Nucleus accumbens (tissue), 56 donors: ENCODE results near the gene STAT3.

Source experiments
- DNase-seq, 56 donors: peaks; one replicate each; lab custom pipeline; 2025; lab: John Stamatoyannopoulos, UW

Gene STAT3

DNA sequence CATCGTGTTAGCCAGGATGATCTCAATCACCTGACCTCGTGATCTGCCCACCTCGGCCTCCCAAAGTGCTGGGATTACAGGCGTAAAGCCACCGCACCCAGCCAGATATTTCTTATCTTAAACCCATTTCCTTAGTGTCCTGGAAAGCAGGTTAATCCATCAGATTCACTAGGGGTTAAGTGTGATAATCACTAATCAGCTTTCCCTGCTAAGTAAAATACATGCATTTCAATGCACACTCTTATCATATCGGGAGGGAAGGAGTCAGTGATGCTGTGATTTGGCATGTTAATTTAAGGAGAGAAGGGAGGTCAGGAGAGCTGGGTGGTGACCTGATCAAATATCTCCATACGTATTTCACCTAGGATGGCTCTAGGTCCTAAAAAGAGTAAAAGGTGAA is 29.1 kb downstream of the STAT3 start:
- DNase-seq: no peak

DNA sequence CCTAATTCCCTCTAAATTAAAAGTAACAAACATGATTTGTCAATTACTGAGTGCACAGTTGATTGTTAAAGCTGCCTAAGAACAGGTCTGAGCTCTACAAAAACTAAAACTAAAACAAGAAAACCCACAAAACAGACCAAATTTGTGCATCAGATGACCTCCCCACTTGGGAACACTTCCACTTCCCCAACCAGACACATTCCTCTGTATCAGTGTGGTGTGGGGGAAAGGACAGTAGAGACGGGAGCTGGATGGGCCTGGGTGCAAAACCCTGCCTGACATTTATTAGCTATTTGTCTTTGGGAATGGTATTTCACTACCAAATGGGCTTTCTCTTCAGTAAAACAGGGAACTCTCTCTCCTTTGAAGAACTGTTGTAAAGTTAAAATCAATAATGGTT is 29.8 kb downstream of the STAT3 start:
- peak in 1 of 56 donors; percentile 2 for DNase-seq

DNA sequence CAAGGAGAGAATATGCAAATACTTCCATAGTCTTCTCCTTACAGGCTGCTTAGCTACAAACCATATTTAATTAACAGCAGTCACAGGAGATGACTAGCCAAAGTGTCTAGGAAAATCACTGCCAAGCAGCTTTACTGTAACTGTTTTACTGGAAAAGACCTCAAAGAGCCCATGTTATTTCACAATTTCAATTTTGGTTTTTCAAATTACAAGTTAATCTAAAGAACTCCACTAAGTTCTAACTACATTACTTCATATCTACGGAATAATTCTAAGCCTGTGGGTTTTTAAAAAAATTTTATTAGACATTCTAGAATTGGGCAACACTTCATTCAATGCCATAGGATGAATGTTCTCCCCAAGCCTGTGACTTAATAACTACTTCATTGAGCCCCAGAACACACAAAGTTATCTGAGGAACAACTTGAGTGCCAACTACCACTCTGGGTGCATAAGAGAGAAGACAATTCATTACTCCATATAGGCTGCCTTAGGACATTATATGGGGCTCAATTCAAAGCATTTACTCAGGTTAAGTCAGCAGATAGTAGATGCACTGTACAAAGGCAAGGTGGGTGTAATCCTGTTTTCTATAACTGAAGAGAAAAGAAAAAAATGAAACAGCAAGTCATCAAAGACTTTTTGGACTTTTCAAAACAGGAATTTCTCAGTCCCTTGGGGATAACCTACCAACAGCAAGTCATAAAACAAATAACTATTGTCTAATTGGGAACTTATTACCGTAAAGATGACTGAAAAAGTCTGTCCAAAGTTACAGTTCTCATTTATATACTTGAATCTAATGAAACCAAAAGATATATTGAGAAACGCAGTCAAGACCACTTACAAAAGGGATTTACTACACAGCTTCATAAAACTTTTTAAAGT is 33.0 kb downstream of the STAT3 start:
- no peak for DNase-seq

DNA sequence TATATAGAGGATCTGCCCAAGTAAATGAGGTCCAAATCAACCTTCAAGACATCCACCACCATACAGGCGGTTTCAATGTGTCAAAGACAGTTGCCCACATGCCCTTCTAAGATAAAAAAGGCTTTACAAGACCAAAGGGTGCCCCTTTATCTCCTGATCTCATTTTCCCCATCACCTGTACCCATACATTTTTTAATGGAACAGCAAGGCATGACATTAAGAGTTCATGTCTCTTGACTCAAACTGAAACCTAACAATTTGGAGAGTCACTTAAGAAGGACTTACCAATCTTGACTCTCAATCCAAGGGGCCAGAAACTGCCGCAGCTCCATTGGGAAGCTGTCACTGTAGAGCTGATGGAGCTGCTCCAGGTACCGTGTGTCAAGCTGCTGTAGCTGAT is 40.1 kb downstream of the STAT3 start:
- DNase-seq: no peak

DNA sequence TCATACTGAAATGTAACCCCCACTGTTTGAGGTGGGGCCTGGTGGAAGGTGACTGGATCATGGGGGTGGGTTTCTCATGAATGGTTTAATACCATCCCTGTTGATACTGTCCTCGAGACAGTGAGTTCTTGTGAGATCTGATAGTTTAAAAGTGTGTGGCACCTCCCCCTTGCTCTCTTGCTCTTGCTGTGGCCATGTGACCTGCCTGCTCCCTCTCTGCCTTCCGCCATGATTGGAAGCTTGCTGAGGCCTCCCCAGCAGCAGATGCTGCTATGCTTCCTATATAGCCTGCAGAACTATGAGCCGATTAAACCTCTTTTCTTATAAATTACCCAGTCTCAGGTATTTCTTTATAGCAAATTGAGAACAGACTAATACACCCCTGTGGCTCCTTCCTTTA is 40.6 kb downstream of the STAT3 start:
- no peak for DNase-seq

DNA sequence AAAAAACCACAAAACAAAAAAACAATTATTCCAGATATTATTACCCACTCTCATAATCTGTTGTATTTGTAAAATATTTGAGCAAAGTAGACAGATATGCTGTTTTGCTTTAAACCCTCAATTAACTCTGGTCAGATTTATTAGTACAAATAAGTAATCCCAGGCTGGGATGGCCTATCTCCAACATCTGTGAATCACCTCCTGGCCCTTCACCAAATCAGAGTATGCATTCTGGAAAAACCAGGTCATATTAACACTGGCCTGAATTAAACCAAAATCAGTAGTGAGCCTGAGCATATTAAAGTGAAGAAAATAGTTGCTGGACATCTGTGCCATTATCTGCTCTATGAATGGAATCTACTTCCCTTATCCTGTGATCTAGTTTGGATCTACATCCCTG is 41.0 kb downstream of the STAT3 start:
- DNase-seq: peak in 1 of 56 donors; percentile 31

DNA sequence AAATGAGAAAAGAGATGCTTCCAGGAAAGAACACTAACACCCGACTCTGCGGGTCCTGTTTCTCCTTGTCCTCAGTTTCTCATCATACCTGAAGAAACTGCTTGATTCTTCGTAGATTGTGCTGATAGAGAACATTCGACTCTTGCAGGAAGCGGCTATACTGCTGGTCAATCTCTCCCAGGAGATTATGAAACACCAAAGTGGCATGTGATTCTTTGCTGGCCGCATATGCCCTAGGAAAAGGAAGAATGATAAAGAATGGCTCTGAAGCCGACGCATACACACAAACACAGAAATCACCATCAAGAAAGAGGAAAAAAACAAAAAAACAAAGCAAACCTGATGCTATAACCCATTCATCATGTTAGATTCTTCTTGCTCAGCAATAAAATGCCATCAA is 41.8 kb downstream of the STAT3 start:
- peak in 1 of 56 donors; percentile 5 for DNase-seq

DNA sequence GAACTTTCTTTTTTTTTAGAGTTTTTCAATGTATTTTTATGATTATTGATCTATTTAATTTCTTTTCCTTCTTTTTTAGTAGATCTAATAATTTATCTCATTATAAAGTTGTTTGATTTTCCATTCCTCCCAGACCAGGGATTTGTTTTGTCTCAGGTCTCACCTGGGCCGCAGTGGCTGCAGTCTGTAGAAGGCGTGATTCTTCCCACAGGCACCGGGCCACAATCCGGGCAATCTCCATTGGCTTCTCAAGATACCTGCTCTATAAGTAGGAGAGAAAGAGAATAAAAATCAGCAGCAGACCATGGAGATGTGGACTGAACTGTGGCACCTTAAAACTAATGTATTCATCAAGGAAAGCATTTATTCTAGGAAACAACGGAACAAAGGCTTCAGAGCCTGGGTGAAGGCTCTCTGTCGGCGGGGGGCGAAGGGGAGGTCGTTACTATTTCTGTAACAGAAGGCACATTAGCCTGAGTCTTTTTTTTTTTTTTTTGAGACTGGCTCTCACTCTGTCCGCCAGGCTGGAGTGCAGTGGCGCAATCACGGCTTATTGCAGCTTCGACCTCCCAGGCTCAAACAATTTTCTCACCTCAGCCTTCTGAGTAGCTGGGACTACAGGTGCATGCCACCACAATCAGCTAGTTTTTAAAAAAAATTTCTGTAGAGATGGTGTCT is 42.7 kb downstream of the STAT3 start:
- DNase-seq: peak in 1 of 56 donors; percentile 9

DNA sequence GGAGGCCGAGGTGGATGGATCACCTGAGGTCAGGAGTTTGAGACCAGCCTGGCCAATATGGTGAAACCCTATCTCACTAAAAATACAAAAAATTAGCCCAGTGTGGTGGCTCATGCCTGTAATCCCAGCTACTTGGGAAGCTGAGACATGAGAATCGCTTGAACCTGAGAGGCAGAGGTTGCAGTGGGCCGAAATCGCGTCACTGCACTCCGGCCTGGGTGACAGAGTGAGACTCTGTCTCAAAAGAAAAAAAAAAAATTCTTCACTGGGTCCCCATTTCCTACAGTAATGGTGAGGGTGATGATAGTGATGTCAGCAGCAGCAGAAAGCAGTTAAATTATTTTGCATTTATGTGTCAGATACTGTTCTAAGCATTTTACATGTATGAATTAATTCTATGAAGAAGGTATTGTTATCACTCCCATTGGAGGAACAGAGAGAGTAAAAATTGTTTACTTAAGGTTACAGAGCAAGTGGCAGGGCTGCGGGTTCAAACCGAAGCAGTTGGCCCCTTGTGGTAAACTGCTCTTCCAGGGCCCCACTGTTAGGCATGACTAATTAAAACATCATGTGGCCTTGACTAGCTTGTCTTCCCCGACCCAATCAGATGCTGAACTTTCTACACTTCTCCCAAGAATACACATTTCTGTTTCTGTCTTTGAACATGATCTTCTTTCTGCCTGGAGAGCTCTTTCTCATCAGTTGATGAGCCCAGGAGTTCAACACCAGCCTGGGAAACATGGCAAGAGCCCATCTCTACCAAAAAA is 45.8 kb downstream of the STAT3 start:
- no peak for DNase-seq

DNA sequence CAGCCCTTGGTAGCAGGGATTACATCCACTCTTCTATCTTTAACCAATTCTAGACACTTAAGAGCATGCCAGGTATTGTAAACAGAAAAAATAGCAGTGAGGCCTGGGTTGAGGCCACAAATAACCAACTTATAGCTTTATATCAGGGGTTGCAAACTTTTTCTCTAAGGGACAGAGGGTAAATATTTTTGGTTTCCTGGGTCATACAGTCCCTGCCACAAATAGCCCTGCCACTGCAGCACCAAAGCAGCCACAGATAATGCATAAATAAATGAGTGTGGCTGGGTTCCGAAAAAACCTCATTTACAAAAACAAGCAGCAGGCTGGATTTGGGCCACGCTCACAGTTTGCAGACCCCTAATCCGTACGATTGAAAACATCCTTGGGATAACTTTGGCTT is 46.7 kb downstream of the STAT3 start:
- DNase-seq: no peak

DNA sequence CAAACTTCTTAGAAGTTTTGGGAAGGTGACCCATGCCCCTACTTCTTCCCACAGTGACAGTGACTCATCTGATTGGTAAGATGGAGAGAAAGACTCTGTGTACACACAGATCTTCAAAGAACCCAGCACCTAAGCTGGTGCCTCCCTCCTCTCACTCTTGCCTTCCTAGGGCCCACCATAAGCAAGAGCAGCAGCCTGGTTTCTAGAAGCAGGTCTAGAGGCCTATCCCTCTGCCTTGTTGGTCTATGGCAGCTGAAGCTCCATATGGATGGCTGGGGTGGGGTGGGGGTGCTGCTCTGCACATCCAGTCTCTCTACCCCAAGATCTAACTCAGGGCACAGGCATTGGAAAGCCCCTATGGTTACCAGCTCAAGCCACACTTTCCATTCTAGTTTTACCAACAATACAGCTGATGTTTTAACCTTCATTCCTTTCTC is 47.5 kb downstream of the STAT3 start:
- no peak for DNase-seq

DNA sequence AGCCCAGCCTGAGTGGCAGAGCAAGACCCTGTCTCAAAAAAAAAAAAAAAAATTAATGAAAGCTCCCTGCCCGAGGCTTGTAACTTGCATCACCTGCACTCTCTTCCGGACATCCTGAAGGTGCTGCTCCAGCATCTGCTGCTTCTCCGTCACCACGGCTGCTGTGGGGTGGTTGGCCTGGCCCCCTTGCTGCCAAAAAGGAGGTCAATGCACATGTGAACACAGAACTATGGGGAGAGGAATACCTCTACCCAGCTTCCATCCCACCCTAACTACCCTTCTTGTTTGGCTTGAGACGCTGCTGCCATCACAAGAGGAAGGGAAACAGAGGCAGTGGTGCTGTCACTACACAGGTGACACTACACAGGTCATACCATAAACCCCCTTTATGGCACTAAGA is 49.0 kb downstream of the STAT3 start:
- no peak for DNase-seq

DNA sequence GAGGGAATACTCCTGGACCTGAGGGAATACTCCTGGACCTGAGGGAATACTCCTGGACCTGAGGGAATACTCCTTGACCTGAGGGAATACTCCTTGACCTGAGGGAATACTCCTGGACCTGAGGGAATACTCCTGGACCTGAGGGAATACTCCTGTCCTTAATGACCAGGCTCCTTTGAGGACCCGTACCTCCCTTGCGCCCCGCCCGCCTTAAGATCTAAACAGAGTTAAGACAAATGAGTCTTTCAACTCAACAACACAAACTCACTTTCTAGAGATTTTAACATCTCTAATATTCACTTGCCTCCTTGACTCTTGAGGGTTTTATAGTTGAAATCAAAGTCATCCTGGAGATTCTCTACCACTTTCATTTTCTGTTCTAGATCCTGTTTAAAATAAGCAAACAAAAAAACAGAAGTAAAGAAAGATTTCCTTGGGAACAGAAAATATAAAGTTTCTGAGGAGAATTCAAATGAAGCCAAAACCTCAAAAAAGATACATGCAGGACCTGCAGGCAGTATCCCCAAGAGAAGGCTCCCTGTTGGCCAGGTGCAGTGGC is 49.7 kb downstream of the STAT3 start:
- DNase-seq: no peak

DNA sequence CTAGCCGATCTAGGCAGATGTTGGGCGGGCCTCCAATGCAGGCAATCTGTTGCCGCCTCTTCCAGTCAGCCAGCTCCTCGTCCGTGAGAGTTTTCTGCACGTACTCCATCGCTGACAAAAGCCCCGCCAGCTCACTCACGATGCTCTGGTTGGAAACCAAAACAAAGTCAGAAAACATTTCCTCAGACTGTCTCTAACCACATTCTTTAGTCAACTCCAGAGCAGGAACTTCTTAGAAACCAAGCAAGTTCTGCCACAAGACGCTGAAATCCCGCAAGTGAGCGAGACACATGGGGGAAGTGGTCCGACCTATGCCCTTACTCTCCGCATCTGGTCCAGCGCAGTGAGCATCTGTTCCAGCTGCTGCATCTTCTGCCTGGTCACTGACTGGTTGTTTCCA is 50.8 kb downstream of the STAT3 start:
- DNase-seq: no peak

DNA sequence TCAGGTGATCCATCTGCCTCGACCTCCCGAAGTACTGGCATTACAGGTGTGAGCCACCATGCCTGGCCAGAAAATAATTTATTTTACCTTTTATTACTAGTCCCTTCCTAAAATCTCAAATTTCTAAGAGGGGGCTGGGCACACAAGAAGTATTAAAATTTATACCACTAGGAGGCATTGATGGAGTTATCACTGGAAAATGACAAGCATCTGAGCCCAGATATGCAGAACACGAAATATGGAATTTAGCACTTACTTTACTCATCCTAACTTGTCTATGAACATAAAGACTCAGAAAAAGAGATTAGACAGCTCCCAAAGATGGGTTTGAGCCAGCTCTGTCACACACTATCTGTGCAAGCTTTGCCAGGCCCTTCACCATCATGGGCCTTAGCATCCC is 53.6 kb downstream of the STAT3 start:
- DNase-seq: no peak

DNA sequence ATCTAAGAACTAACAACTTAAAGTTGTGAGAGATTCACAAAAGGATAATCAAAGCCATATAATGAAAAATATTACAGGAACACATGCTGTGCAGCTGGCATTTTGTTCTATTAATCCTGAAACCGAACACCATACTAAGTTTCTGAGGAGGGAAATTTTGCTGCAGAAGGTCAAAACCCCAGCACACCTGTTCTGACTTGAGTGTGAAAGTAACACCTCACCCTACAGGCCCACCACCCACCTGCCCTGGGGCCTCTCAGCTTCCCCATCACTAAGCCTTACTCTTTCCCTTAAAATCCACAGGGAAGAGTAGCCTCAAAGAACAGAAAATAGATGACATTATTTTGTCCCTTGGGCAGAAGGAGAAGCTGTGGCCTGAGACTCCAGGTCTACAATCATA is 55.2 kb downstream of the STAT3 start:
- DNase-seq: no peak

DNA sequence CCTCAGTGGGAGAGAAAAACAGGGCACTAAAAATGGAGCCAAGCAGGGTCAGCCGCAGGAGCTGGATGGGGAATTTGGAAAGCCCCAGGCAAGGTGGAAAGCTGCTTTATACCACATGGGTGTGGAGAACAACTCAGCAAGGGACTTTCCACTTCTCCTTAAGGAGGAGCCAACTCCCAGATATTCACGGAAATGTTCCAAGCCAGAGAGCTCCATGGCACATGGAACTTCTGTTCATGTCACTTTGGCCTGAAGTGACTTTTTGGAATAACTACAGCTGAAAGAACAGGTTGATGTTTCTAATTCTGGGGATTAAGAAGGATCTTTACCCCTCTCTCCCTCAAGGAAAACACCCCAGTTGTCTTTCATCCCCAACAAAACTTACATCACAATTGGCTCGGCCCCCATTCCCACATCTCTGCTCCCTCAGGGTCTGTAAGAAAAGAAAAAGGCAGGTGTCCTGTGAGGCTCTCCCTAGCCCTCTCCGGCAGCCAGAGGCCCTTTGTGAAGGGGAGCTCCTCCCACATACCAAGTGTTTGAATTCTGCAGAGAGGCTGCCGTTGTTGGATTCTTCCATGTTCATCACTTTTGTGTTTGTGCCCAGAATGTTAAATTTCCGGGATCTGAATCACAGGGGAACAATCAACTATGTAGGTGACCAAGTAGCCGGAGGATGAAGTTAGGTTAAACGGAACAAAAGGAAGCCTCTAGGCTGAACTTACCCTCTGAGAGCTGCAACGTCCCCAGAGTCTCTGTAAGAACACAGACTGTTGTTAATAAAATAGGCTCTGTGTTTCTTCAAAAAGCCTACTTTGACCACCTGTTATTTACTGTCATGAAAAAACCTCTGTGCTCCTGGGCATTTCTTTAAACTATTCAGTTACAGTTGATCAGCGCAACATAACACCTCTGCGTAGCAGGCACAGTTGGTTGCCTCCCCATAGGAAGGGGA is 58.9 kb downstream of the STAT3 start:
- DNase-seq: peak in 4 of 56 donors; percentile 4 to 21 (median 12)

DNA sequence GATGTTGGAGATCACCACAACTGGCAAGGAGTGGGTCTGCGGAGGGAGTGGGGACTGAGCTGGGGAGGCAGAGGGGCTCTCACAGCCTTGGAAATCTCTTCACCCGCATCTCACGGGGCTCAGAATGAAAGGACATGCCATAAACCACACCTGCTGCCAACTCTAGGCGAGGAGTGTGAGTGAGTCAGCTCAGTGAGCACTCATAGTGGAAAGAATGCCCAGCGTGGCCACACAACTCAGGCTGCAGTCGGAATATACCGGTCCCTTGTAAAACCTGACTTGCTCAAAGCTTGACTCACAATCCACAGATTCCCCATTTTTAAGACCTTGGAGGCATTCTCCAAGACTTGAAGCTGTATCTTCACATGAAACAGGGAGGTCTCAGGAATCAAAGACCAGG is 63.2 kb downstream of the STAT3 start:
- no peak for DNase-seq

DNA sequence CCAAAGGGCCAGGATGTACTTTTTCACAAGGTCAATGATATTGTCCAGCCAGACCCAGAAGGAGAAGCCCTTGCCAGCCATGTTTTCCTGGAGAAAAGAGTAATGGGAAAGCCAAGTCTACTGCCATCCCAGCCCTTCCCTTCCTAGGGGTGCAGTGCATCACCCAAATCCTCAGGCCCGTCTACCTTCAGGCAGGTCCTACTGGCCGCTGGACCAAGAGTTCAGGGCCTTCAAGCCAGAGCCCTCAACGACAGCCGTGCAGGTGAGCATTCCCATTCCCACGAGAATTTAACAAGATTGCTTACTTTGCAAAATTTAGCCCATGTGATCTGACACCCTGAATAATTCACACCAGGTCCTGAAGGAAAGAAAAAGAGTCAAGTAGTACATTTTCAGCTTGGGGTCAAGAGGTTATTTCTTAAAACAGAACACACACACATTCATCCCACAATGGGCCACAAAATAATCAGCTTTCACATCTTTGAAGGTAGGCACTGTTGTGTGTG is 64.9 kb downstream of the STAT3 start:
- no peak for DNase-seq
